ENCODE results near the gene ASMT. TPM values are rescaled to one million over a fixed set of nuclear protein-coding genes. Genes with fewer than 3 reads are reported as not detected.
"Not testable (repeated sequence)": the region's sequence is repeated elsewhere in the genome, so short reads cannot be mapped to it uniquely, and the experiment has no call there.

Gene ASMT
- total RNA-seq: not detected
- under 1 TPM; 0.09 to 0.37 TPM for polyA plus RNA-seq
- long read RNA-seq, donor 1: 0 reads
- long read RNA-seq, donor 2: 0 reads
- long read RNA-seq, donor 3, partial matches to known transcripts: 1 of 1 reads
- long read RNA-seq, donor 3, other reads (novel, unspliced or antisense): 0 of 1 reads

GRCh38 chrX:1614927-1615326 lies at the start of gene ASMT:
ASMT (plus strand) TSS chrX:1615059; CDS start chrX:1615200, 141 bp downstream.
- ATAC-seq: no peak
- no peak for TF ChIP-seq CTCF (IDR thresholded peaks at IDR 0.05)
- H3K27ac ChIP-seq: no peak within 1 kb of the TSS
- 75 to 77% methylated on average over 17 of the region's 17 CpGs for WGBS, 2 donors
- H3K36me3 ChIP-seq: no peaks in the 10 kb centered on the region
- no peaks in the 10 kb centered on the region for H3K9me3 ChIP-seq
- H3K4me3 ChIP-seq: no peak within 1 kb of the TSS
- intact Hi-C loops (cut with DNase I): no loop called here
- no peak for DNase-seq
- H3K4me1 ChIP-seq: no peaks in the 10 kb centered on the region
- no peaks in the 10 kb centered on the region for H3K27me3 ChIP-seq

- H3K9me3 ChIP-seq, ATAC-seq, DNase-seq, H3K4me3 ChIP-seq, H3K36me3 ChIP-seq, H3K27ac ChIP-seq: not testable (repeated sequence)
- peaks cover 0 to 22% (median 4%) of the 10 kb centered on the region in 7 donors for H3K27me3 ChIP-seq
- intact Hi-C loops (cut with DNase I): loop anchor here in 1 of 10 donors (10.0 kb wide), 1 partner anchor 79 kb away; no protein-coding TSS in a partner anchor
- WGBS, 2 donors: 93% methylated on average over 19 of the region's 19 CpGs
- peaks cover 0 to 11% (median 7%) of the 10 kb centered on the region in 9 donors for H3K4me1 ChIP-seq
These were observed 40.7 kb upstream of the ASMT start for GRCh38 chrX:1574181-1574580.

- H3K27me3 ChIP-seq: peaks cover 0 to 15% (median 4%) of the 10 kb centered on the region in 7 donors
- no peak for ATAC-seq
- H3K9me3 ChIP-seq: no peaks in the 10 kb centered on the region
- intact Hi-C loops (cut with DNase I): loop anchor here in 2 of 10 donors (5.0 to 10.0 kb wide), 2 partner anchors 82 to 119 kb away; no protein-coding TSS in a partner anchor
- no peaks in the 10 kb centered on the region for H3K4me1 ChIP-seq
- H3K36me3 ChIP-seq: no peaks in the 10 kb centered on the region
- no peak for TF ChIP-seq CTCF (IDR thresholded peaks at IDR 0.05)
- no peak for DNase-seq
- no peak overlapping the region for H3K4me3 ChIP-seq
- 62 to 64% methylated on average over 6 of the region's 6 CpGs for WGBS, 2 donors
- no peak overlapping the region for H3K27ac ChIP-seq
These were observed 38.5 kb upstream of the ASMT start for GRCh38 chrX:1576201-1576992.

- no peak for ATAC-seq
- Histone ChIP-seq H3K9me3 (no peaks in the 10 kb centered on the region), H3K36me3 (no peaks in the 10 kb centered on the region), H3K4me3 (no peak overlapping the region), H3K4me1 (peaks cover 0 to 1% (median 0%) of the 10 kb centered on the region in 9 donors), H3K27ac (no peak overlapping the region), H3K27me3 (peaks cover 0 to 1% (median 0%) of the 10 kb centered on the region in 7 donors)
- TF ChIP-seq CTCF (IDR thresholded peaks at IDR 0.05): no peak
- WGBS, 2 donors: 51 to 53% methylated on average over 2 of the region's 2 CpGs
- intact Hi-C loops (cut with DNase I): loop anchor here in 2 of 10 donors (5.0 to 10.0 kb wide), 2 partner anchors 83 to 121 kb away; no protein-coding TSS in a partner anchor
- DNase-seq: no peak
These were observed 37.0 kb upstream of the ASMT start for GRCh38 chrX:1577845-1578244.

Measured in heart right ventricle (tissue), 16 donors.